Skeletal muscle tissue (tissue), 5 donors: ENCODE results near the gene RPL26. TPM values are rescaled to one million over a fixed set of nuclear protein-coding genes. Genes with fewer than 3 reads are reported as not detected.
A peak's percentile ranks its signal among the peaks of the same experiment; 100 is the strongest.

ENCODE experiments used
- H3K27ac ChIP-seq: one replicate; pipeline ENCODE4 v1.7.0; 2013; ENCODE audit warnings: mild to moderate bottlenecking, low read depth, low read length, inconsistent platforms
- H3K27me3 ChIP-seq, 3 donors: one replicate each; pipeline ENCODE4 v1.7.0; 2013; ENCODE audit warnings: low read length in 3 of 3; ENCODE audit not compliant: control insufficient read depth in 3 of 3, insufficient read depth in 3 of 3
- H3K36me3 ChIP-seq, 3 donors: one replicate each; pipeline ENCODE4 v1.7.0; 2013; ENCODE audit warnings: low read length in 3 of 3; ENCODE audit not compliant: control insufficient read depth in 3 of 3, insufficient read depth in 3 of 3
- H3K4me1 ChIP-seq, 3 donors: one replicate each; pipeline ENCODE4 v1.7.0; 2013; ENCODE audit warnings: low read length in 3 of 3, mild to moderate bottlenecking in 3 of 3; ENCODE audit not compliant: control insufficient read depth in 3 of 3, insufficient read depth in 3 of 3
- H3K4me3 ChIP-seq, 3 donors: one replicate each; pipeline ENCODE4 v1.7.0; 2013; ENCODE audit warnings: low read length in 3 of 3
- H3K9ac ChIP-seq, 3 donors: one replicate each; pipeline ENCODE4 v1.7.0; 2013; ENCODE audit warnings: low read length in 3 of 3, mild to moderate bottlenecking in 3 of 3, moderate library complexity in 2 of 3, low read depth in 1 of 3
- H3K9me3 ChIP-seq, 3 donors: one replicate each; pipeline ENCODE4 v1.7.0; 2013; ENCODE audit warnings: low read length in 3 of 3; ENCODE audit not compliant: control insufficient read depth in 3 of 3
- small RNA-seq: library from RNA; depleted of rRNA; stranded (forward); fragments of <200 nt; gene quantifications from one replicate; pipeline ENCODE3, GENCODE V24; 2014
- total RNA-seq: library from RNA; depleted of rRNA; stranded (reverse); fragments of >200 nt; gene quantifications from one replicate; pipeline ENCODE4 v1.2.3, GENCODE V29; 2014
- donor health status: Osteomylitis.

The RPL26 gene
- total RNA-seq, 1 donor from 2014 or later = 4,040 TPM

DNA sequence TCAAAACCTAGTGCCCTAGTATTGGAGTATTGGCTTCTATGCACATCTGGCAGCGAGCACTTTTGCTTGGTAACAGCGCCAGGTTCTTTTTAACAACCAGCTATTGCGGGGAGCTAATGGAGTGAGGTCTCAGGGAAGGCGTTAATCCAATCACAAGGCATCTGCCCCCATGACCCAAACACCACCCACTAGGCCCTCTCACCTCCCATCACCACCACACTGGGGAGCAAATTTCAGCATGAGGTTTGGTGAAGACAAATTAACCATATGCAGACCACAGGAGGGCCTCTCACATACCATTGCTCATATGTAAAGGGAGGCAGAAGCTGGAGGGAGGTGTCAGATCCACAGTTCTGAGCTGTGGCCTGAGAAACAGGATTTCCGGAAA is 44.2 kb downstream of the RPL26 start:
- H3K36me3 ChIP-seq = no peaks in the 10 kb centered on the region
- no peak overlapping the region for H3K27ac ChIP-seq
- H3K4me1 ChIP-seq = peaks cover 0 to 5% (median 3%) of the 10 kb centered on the region in 3 donors
- no peak overlapping the region for H3K4me3 ChIP-seq
- H3K9me3 ChIP-seq = no peaks in the 10 kb centered on the region
- peaks cover 0 to 2% (median 0%) of the 10 kb centered on the region in 3 donors for H3K27me3 ChIP-seq
- H3K9ac ChIP-seq = no peak overlapping the region

DNA sequence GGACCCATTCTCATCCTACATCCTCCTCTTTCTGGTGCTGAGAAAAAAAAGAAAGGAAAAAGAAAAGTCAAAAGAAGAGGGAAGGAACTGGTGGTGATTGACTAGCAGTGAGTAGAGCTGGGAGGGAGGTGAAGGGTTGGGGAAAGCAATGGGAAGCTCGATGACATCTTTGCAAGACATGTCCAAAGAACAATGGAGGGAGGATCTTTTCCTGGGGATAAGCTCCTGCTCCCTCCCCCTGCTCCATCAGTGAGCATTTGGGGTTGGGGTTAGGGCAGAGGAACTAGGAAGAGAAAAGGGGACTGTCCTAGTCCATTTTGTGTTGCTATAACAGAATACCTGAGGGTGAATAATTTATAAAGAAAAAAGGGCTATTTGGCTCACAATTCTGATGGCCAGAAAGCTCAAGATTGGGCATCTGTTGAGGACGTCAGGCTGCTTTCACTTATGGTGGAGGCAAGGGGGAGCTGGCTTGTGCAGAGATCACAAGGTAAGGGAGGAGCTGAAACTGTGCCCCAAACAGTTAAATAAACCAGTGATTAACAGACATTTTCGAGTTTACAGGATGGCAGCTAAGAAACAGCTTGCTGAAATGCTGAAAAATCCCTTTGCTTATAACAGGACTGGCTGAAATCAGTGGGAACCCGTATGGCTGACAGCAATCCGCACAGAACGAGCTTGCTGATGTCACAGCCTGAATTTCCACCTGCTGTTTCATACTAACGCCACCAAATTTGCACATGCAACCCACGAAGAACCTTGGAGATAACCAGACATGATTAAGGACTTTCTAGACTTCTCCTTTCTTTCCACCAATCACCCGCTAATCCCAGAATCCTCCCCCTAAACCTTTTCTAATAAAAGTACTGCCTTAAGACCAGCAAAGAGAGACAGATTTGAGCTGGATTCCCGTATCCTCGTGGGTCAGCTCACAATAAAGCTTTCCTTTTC is 44.9 kb downstream of the RPL26 start:
- Histone ChIP-seq H3K4me1 (peaks cover 0 to 5% (median 3%) of the 10 kb centered on the region in 3 donors), H3K4me3 (no peak overlapping the region), H3K27me3 (peaks cover 0 to 2% (median 0%) of the 10 kb centered on the region in 3 donors), H3K27ac (no peak overlapping the region), H3K36me3 (no peaks in the 10 kb centered on the region), H3K9ac (no peak overlapping the region), H3K9me3 (no peaks in the 10 kb centered on the region)

DNA sequence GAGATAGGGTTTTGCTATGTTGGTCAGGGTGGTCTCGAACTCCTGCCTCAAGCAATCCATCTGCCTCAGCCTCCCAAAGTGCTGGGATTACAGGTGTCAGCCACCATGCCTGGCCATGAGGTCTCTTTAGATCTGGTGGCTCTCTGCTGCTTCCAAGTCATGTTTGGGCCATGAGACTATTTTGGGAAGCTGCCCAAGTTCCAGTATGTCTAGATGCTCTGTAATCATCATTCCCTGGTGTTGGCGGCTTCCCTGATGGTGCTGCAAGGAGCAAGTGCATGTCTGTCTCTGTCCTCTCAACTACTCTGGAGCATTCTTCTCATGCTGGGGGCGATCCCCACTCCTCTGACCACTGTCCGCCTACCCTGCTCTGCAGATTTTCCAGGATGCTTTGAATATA is 49.7 kb downstream of the RPL26 start:
- peaks cover 0 to 2% (median 0%) of the 10 kb centered on the region in 3 donors for H3K27me3 ChIP-seq
- no peaks in the 10 kb centered on the region for H3K36me3 ChIP-seq
- peaks cover 0 to 7% (median 6%) of the 10 kb centered on the region in 3 donors for H3K4me1 ChIP-seq
- no peak overlapping the region for H3K27ac ChIP-seq
- H3K4me3 ChIP-seq = no peak overlapping the region
- no peak overlapping the region for H3K9ac ChIP-seq
- no peaks in the 10 kb centered on the region for H3K9me3 ChIP-seq

DNA sequence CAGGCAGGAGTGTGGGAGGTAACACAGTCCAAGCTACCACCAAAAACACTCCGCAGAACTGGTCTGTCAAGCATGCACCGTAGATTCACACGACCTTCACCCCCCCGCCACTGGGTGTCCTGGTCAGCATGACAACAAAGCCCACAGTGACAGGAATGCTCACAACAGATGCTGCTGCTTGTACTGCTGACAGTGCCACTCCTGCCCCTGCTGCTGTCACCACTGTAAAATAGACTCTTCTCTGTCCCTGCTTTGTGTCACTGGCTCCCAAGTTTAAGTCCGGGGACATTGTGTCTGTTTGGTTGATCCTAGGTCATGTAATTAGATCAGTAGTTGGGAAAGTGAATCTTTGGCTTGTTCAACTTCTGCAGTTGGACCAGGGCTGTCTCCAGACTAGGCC is 50.3 kb downstream of the RPL26 start:
- Histone ChIP-seq H3K9ac (no peak overlapping the region), H3K9me3 (no peaks in the 10 kb centered on the region), H3K27ac (no peak overlapping the region), H3K27me3 (peaks cover 0 to 2% (median 0%) of the 10 kb centered on the region in 3 donors), H3K36me3 (no peaks in the 10 kb centered on the region), H3K4me3 (peak overlapping the region in 1 of 3 donors; percentile 22), H3K4me1 (peaks cover 0 to 5% (median 3%) of the 10 kb centered on the region in 3 donors)

DNA sequence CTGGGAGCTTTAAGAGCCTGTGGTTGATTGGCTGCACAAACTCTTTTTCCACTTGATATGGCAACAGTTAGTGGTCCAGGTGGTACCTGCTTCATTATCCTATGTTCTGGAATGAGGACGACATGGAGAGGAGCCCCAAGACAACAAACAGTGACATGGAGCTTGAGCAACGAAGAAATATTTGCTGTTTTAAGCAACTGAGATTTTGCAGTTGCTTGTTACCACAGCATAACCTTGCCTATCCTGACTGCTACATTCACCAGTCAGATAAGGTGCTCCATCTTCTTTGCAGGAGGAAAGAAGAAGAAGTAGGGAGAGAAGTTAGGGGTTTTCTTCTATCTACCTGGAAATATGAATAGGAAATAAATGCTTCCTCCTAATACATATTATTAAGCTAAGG is 50.9 kb downstream of the RPL26 start:
- Histone ChIP-seq H3K27ac (no peak overlapping the region), H3K36me3 (no peaks in the 10 kb centered on the region), H3K9ac (no peak overlapping the region), H3K27me3 (peaks cover 2 to 7% (median 3%) of the 10 kb centered on the region in 3 donors), H3K4me3 (no peak overlapping the region), H3K4me1 (peaks cover 4 to 7% (median 6%) of the 10 kb centered on the region in 3 donors), H3K9me3 (no peaks in the 10 kb centered on the region)

Small RNAs within 50 kb of the gene (small RNA-seq; reads per million reads assigned to genes)
- gene RF00265 = not detected

Other genes starting within 250 kb of the RPL26 start
- 37.1 TPM for gene PER1, start 230.8 kb downstream of the RPL26 start, total RNA-seq
- 8.4 TPM for gene VAMP2, start 220.2 kb downstream of the RPL26 start, total RNA-seq
- gene TMEM107, start 206.8 kb downstream of the RPL26 start, total RNA-seq = 25.1 TPM
- 4.7 TPM for gene BORCS6, start 193.0 kb downstream of the RPL26 start, total RNA-seq
- 5.7 TPM for gene AURKB, start 172.6 kb downstream of the RPL26 start, total RNA-seq
- 3.7 TPM for gene CTC1, start 135.1 kb downstream of the RPL26 start, total RNA-seq
- gene PFAS, start 133.9 kb downstream of the RPL26 start, total RNA-seq = 16.7 TPM
- gene RANGRF, start 94.5 kb downstream of the RPL26 start, total RNA-seq = 6.8 TPM
- 0.52 TPM for gene SLC25A35, start 87.8 kb downstream of the RPL26 start, total RNA-seq
- 2.6 TPM for gene ARHGEF15, start 73.0 kb downstream of the RPL26 start, total RNA-seq
- not detected for gene ODF4, start 43.4 kb downstream of the RPL26 start, total RNA-seq
- not detected for gene RNF222, start 14.6 kb upstream of the RPL26 start, total RNA-seq
- gene NDEL1, start 52.7 kb upstream of the RPL26 start, total RNA-seq = 32.4 TPM
- gene MYH10, start 247.5 kb upstream of the RPL26 start, total RNA-seq = 72.0 TPM